Natural killer cell (primary cell): ENCODE results near the gene RASSF9. TPM values are rescaled to one million over a fixed set of nuclear protein-coding genes. Genes with fewer than 3 reads are reported as not detected.

Experiments used
- ATAC-seq, 3 donors: fragments of 150-1000 bp in 2 of 3; fragments of 200-7000 bp in 1 of 3; cut with Tn5 transposase; 1 replicate in 1 of 3; 2 replicates in 2 of 3; pipeline ENCODE4 v1.10.0; 2021; ENCODE audit warnings: mild to moderate bottlenecking in 2 of 3, moderate library complexity in 2 of 3
- DNase-seq, 2 donors: peaks; one replicate each; pipeline versions ENCODE4 v3.0.0 to v3.0.0-alpha.2; 2013 to 2021; ENCODE audit warnings: mixed read lengths in 1 of 2
- H3K27ac ChIP-seq: one replicate; pipeline ENCODE4 v1.5.1; 2013; ENCODE audit warnings: mild to moderate bottlenecking, low read length
- H3K27me3 ChIP-seq: one replicate; pipeline ENCODE4 v1.6.1; 2013; ENCODE audit warnings: low read length; ENCODE audit not compliant: control insufficient read depth, insufficient read depth
- H3K36me3 ChIP-seq: one replicate; pipeline ENCODE4 v1.6.1; 2013; ENCODE audit warnings: low read length; ENCODE audit not compliant: control insufficient read depth, insufficient read depth
- H3K4me1 ChIP-seq: one replicate; pipeline ENCODE4 v1.6.1; 2013; ENCODE audit warnings: low read length; ENCODE audit not compliant: control insufficient read depth, insufficient read depth
- H3K4me3 ChIP-seq: one replicate; pipeline ENCODE4 v1.5.1; 2013; ENCODE audit warnings: low read length
- H3K9me3 ChIP-seq: one replicate; pipeline ENCODE4 v1.6.1; 2013; ENCODE audit warnings: low read length; ENCODE audit not compliant: control insufficient read depth, insufficient read depth
- H3K27ac Mint-ChIP-seq, 2 donors: one replicate each; pipeline ENCODE4 v1.8.0; 2022; ENCODE audit warnings: mild to moderate bottlenecking in 2 of 2, mixed read lengths in 2 of 2, moderate library complexity in 1 of 2
- H3K27me3 Mint-ChIP-seq, 2 donors: one replicate each; pipeline ENCODE4 v1.8.0; 2022; ENCODE audit warnings: low read depth in 2 of 2, mixed read lengths in 2 of 2
- H3K36me3 Mint-ChIP-seq: one replicate; pipeline ENCODE4 v1.8.0; 2022; ENCODE audit warnings: mixed read lengths
- H3K4me1 Mint-ChIP-seq, 2 donors: one replicate each; pipeline ENCODE4 v1.8.0; 2022; ENCODE audit warnings: mixed read lengths in 2 of 2
- H3K4me3 Mint-ChIP-seq: one replicate; pipeline ENCODE4 v1.8.0; 2022; ENCODE audit warnings: mild to moderate bottlenecking, moderate library complexity, mixed read lengths
- H3K9me3 Mint-ChIP-seq, 2 donors: one replicate each; pipeline ENCODE4 v1.8.0; 2022; ENCODE audit warnings: mixed read lengths in 2 of 2
- WGBS: methylation state at CpG from one replicate; pipeline ENCODE4 v1.1.7; 2013; ENCODE audit warnings: missing lambda C conversion rate; ENCODE audit not compliant: insufficient coverage; 5-methylcytosine and 5-hydroxymethylcytosine counted together
- intact Hi-C: fragments of 100-400 bp; cut with micrococcal nuclease; formaldehyde crosslinking; loops from one replicate; pipeline ENCODE4 v1.14.2; 2022
- total RNA-seq, 4 donors: library from RNA; stranded (reverse); fragments of 120-200 nt in 1 of 4; gene quantifications; one replicate each; pipeline versions ENCODE4 v1.2.3 to v1.2.4, GENCODE V29; 2013 to 2022
- TF ChIP-seq, protein P1 (sequence below): fragments of 200-600 bp; IDR thresholded peaks from one replicate; pipeline ENCODE4 v1.8.0; 2022; ENCODE audit warnings: antibody characterized with exemption

Gene RASSF9
- total RNA-seq, 3 donors from 2014 or later (not counting 1 experiment from before 2014, with no cell fraction given) = not detected

DNA sequence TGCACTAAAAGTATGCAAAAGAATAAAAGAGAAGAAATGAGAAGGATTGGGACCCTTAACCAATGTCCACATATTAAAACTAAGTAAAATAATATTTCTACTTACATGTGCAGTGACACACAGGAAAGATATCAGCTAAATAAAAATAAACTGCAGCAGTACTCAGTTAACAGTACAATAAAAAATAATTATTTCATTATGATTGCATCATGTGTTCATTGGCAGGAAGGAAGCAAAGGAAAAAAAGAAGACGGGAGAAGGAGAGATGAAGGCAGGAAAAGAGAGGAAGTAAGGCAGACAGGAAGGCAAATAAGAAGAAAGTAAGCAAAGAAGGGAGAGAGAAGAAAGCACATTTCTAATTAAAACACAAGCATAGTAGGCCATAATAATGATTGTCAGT, 33.0 kb downstream of the RASSF9 start:
- Histone ChIP-seq H3K9me3 (no peaks in the 10 kb centered on the region), H3K27me3 (no peaks in the 10 kb centered on the region), H3K36me3 (no peaks in the 10 kb centered on the region), H3K27ac (no peak overlapping the region), H3K4me1 (no peaks in the 10 kb centered on the region), H3K4me3 (no peak overlapping the region)
- intact Hi-C loops = no loop called here
- Mint-ChIP-seq H3K4me1 (no peaks in the 10 kb centered on the region), H3K27me3 (no peaks in the 10 kb centered on the region), H3K9me3 (no peaks in the 10 kb centered on the region), H3K36me3 (no peaks in the 10 kb centered on the region), H3K4me3 (no peak overlapping the region), H3K27ac (no peak overlapping the region)
- DNase-seq (no peak), ATAC-seq (no peak)
- TF ChIP-seq, protein P1, sequence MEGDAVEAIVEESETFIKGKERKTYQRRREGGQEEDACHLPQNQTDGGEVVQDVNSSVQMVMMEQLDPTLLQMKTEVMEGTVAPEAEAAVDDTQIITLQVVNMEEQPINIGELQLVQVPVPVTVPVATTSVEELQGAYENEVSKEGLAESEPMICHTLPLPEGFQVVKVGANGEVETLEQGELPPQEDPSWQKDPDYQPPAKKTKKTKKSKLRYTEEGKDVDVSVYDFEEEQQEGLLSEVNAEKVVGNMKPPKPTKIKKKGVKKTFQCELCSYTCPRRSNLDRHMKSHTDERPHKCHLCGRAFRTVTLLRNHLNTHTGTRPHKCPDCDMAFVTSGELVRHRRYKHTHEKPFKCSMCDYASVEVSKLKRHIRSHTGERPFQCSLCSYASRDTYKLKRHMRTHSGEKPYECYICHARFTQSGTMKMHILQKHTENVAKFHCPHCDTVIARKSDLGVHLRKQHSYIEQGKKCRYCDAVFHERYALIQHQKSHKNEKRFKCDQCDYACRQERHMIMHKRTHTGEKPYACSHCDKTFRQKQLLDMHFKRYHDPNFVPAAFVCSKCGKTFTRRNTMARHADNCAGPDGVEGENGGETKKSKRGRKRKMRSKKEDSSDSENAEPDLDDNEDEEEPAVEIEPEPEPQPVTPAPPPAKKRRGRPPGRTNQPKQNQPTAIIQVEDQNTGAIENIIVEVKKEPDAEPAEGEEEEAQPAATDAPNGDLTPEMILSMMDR = no peak
- WGBS = 27% methylated on average over 1 of the region's 1 CpG

DNA sequence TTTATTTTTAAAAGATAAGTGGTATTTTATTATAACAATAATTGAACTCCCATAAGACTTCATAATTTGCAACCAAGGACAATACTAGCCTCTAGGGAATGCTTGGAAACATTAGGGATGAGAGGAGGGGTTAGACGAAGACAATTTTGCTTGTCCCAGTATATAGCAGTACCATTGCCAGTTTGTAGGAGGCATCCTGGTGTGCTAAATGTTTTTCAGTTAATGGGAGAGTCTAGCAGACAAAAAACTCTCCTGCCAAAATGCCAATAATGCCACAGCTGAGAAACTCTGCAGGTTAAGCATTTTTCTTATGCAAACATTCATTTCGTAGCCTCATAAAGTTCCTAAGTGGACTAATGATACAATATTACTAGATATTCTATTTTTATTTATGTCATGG, 38.1 kb downstream of the RASSF9 start:
- Histone ChIP-seq H3K4me1 (no peaks in the 10 kb centered on the region), H3K36me3 (no peaks in the 10 kb centered on the region), H3K27ac (no peak overlapping the region), H3K9me3 (no peaks in the 10 kb centered on the region), H3K4me3 (no peak overlapping the region), H3K27me3 (no peaks in the 10 kb centered on the region)
- ATAC-seq = no peak
- Mint-ChIP-seq H3K27ac (no peak overlapping the region), H3K36me3 (no peaks in the 10 kb centered on the region), H3K4me3 (no peak overlapping the region), H3K27me3 (no peaks in the 10 kb centered on the region), H3K9me3 (no peaks in the 10 kb centered on the region), H3K4me1 (no peaks in the 10 kb centered on the region)
- intact Hi-C loops = no loop called here
- TF ChIP-seq, protein P1 = no peak
- WGBS = 89% methylated on average over 1 of the region's 2 CpGs
- DNase-seq = no peak

DNA sequence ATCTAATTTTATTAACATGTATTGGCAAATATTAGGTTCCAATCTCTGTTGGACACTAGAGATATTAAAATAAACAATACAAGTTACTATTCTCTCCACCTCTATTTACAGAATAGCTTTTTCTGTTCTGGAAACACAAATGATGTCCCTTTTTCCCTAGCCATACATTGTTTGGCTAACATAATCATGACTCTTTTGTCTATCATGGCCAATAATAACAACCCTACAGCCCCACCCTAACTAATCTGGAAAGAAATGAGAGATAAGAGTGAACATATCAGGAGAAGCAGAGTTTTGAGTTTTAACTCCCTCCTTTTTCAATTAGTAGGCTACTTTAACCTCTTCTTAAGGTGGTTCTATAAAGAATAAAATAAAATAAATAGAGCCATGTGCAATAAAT, 40.2 kb downstream of the RASSF9 start:
- no peaks in the 10 kb centered on the region for H3K27me3 Mint-ChIP-seq
- intact Hi-C loops = no loop called here
- no peak overlapping the region for H3K27ac Mint-ChIP-seq
- Histone ChIP-seq H3K27ac (no peak overlapping the region), H3K36me3 (no peaks in the 10 kb centered on the region), H3K27me3 (no peaks in the 10 kb centered on the region), H3K9me3 (no peaks in the 10 kb centered on the region), H3K4me1 (no peaks in the 10 kb centered on the region), H3K4me3 (no peak overlapping the region)
- DNase-seq = no peak
- no peaks in the 10 kb centered on the region for H3K4me1 Mint-ChIP-seq
- TF ChIP-seq, protein P1 = no peak
- no peak for ATAC-seq
- H3K36me3 Mint-ChIP-seq = no peaks in the 10 kb centered on the region
- no peak overlapping the region for H3K4me3 Mint-ChIP-seq
- H3K9me3 Mint-ChIP-seq = no peaks in the 10 kb centered on the region

DNA sequence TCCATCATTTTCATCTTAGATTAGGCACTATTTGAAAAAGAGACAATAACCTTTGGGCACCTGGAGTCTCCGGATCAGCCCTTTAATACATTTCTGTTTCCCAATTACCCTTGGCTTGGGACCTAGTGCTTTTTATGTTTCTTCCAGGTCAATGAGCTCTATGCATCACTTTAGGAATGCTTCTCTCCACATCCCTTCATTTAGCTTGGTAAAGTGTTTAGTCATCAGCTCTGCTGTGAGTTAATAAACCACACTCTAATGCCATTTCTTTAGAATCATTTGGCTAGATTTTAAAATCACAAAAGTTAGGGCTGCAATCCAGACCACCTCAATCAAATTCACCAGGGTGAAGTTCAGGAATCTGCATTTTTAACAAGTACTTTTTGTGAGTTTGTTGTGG, 41.7 kb downstream of the RASSF9 start:
- no peak for DNase-seq
- H3K4me1 ChIP-seq = no peaks in the 10 kb centered on the region
- WGBS = 93% methylated on average over 1 of the region's 1 CpG
- intact Hi-C loops = no loop called here
- TF ChIP-seq, protein P1 = no peak
- no peaks in the 10 kb centered on the region for H3K27me3 ChIP-seq
- H3K27me3 Mint-ChIP-seq = no peaks in the 10 kb centered on the region
- H3K4me3 ChIP-seq = no peak overlapping the region
- no peaks in the 10 kb centered on the region for H3K9me3 ChIP-seq
- H3K4me3 Mint-ChIP-seq = no peak overlapping the region
- no peak overlapping the region for H3K27ac Mint-ChIP-seq
- no peaks in the 10 kb centered on the region for H3K36me3 ChIP-seq
- no peaks in the 10 kb centered on the region for H3K4me1 Mint-ChIP-seq
- ATAC-seq = no peak
- no peaks in the 10 kb centered on the region for H3K9me3 Mint-ChIP-seq
- H3K27ac ChIP-seq = no peak overlapping the region
- no peaks in the 10 kb centered on the region for H3K36me3 Mint-ChIP-seq
